ENCODE results near the gene AP1S3.
"Not testable (repeated sequence)": the region's sequence is repeated elsewhere in the genome, so short reads cannot be mapped to it uniquely, and the experiment has no call there.

The AP1S3 gene

GRCh38 chr2:223852281-223852795 is 15.0 kb upstream of the AP1S3 start:
- no peak for DNase-seq

GRCh38 chr2:223847410-223847809 is 10.0 kb upstream of the AP1S3 start:
- no peak for DNase-seq

GRCh38 chr2:223846515-223846914 is 9.1 kb upstream of the AP1S3 start:
- DNase-seq = no peak

GRCh38 chr2:223841436-223842190 is 4.2 kb upstream of the AP1S3 start:
- DNase-seq = no peak

GRCh38 chr2:223835701-223836532 is 1.5 kb downstream of the AP1S3 start:
- DNase-seq = peak; percentile 28

GRCh38 chr2:223834431-223834830 is 3.0 kb downstream of the AP1S3 start:
- DNase-seq = no peak

- DNase-seq = no peak
These were observed 5.0 kb downstream of the AP1S3 start for GRCh38 chr2:223832241-223832903.

- DNase-seq = no peak
These were observed 8.3 kb downstream of the AP1S3 start for GRCh38 chr2:223829128-223829527.

GRCh38 chr2:223828314-223828713 is 9.1 kb downstream of the AP1S3 start:
- DNase-seq = no peak

GRCh38 chr2:223826995-223827394 is 10.4 kb downstream of the AP1S3 start:
- no peak for DNase-seq

- no peak for DNase-seq
These were observed 13.1 kb downstream of the AP1S3 start for GRCh38 chr2:223824301-223824700.

GRCh38 chr2:223822818-223823217 is 14.6 kb downstream of the AP1S3 start:
- DNase-seq = no peak

GRCh38 chr2:223820549-223820948 is 16.8 kb downstream of the AP1S3 start:
- no peak for DNase-seq

GRCh38 chr2:223819891-223820290 is 17.5 kb downstream of the AP1S3 start:
- no peak for DNase-seq

- no peak for DNase-seq
These were observed 21.4 kb downstream of the AP1S3 start for GRCh38 chr2:223815884-223816570.

- DNase-seq = no peak
These were observed 22.0 kb downstream of the AP1S3 start for GRCh38 chr2:223815186-223815883.

- not testable (repeated sequence) for DNase-seq
These were observed 22.6 kb downstream of the AP1S3 start for GRCh38 chr2:223814764-223815163.

GRCh38 chr2:223813329-223813728 is 24.1 kb downstream of the AP1S3 start:
- no peak for DNase-seq

GRCh38 chr2:223811757-223812156 is 25.6 kb downstream of the AP1S3 start:
- no peak for DNase-seq

- no peak for DNase-seq
These were observed 32.4 kb downstream of the AP1S3 start for GRCh38 chr2:223805008-223805407.

- peak; percentile 24 for DNase-seq
These were observed 35.6 kb downstream of the AP1S3 start for GRCh38 chr2:223801736-223802135.

GRCh38 chr2:223800908-223801307 is 36.5 kb downstream of the AP1S3 start:
- DNase-seq = no peak

Measured in hematopoietic multipotent progenitor cell treated with erythropoietin and hydrocortisone succinate and interleukin-3 and kit ligand, for 6 days (in vitro differentiated cells).